ENCODE data around the gene PMS1. TPM values are rescaled to one million over a fixed set of nuclear protein-coding genes. Genes with fewer than 3 reads are reported as not detected.

Gene PMS1
- total and polyA plus RNA-seq, 12 donors: 8.0 to 32.7 (median 19.2) TPM

DNA sequence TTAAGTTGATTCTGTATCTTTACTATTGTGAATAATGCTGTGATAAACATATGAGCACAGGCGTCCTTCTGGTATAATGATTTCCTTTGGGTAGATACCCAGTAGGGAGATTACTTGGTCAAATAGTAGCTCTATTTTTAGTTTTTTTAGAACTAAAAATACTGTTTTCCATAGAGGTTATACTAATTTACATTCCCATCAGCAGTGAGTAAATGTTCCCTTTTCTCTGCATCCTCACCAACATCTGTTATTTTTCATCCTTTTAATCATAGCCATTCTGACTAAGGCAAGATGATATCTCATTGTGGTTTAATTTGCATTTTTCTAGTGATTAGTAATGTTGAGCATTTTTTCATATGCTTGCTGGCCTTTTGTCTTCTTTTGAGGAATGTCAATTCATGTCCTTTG lies 35.1 kb downstream of the PMS1 start:
- no peak overlapping the region for H3K4me3 ChIP-seq
- no peak overlapping the region for H3K27ac ChIP-seq
- TF ChIP-seq CTCF (IDR thresholded peaks at IDR 0.05) (no peak), POLR2A (IDR thresholded peaks at IDR 0.05) (no peak)
- intact Hi-C loops (cut with DNase I): no loop called here
- H3K27me3 ChIP-seq: no peaks in the 10 kb centered on the region
- no peaks in the 10 kb centered on the region for H3K9me3 ChIP-seq (replicated peaks in 1 of 3)
- no peak for DNase-seq
- H3K4me1 ChIP-seq (replicated peaks in 1 of 2): peaks cover 0 to 6% of the 10 kb centered on the region in 2 donors
- WGBS, 4 donors: 97% methylated on average over 1 of the region's 1 CpG
- H3K36me3 ChIP-seq (replicated peaks in 1 of 2): no peaks in the 10 kb centered on the region

- no peaks in the 10 kb centered on the region for H3K36me3 ChIP-seq (replicated peaks in 1 of 2)
- H3K27ac ChIP-seq: no peak overlapping the region
- H3K4me1 ChIP-seq (replicated peaks in 1 of 2): peaks cover 0 to 6% of the 10 kb centered on the region in 2 donors
- H3K27me3 ChIP-seq: no peaks in the 10 kb centered on the region
- no peak for DNase-seq
- H3K9me3 ChIP-seq (replicated peaks in 1 of 3): no peaks in the 10 kb centered on the region
- intact Hi-C loops (cut with DNase I): no loop called here
- 89 to 95% (median 93%) methylated on average over 20 to 33 of the region's 33 CpGs for WGBS, 4 donors
- no peak overlapping the region for H3K4me3 ChIP-seq
- TF ChIP-seq POLR2A (IDR thresholded peaks at IDR 0.05) (no peak), CTCF (IDR thresholded peaks at IDR 0.05) (no peak)
These were observed 37.9 kb downstream of the PMS1 start for GRCh38 chr2:189821953-189822748.

GRCh38 chr2:189824694-189825396 lies 40.6 kb downstream of the PMS1 start:
- no peaks in the 10 kb centered on the region for H3K27me3 ChIP-seq
- no peaks in the 10 kb centered on the region for H3K36me3 ChIP-seq (replicated peaks in 1 of 2)
- H3K4me3 ChIP-seq: no peak overlapping the region
- 89 to 95% (median 92%) methylated on average over 3 of the region's 3 CpGs for WGBS, 4 donors
- no peak for TF ChIP-seq POLR2A (IDR thresholded peaks at IDR 0.05)
- TF ChIP-seq CTCF (IDR thresholded peaks at IDR 0.05): no peak
- H3K9me3 ChIP-seq (replicated peaks in 1 of 3): no peaks in the 10 kb centered on the region
- no peak for DNase-seq
- H3K4me1 ChIP-seq (replicated peaks in 1 of 2): peaks cover 0 to 6% of the 10 kb centered on the region in 2 donors
- H3K27ac ChIP-seq: no peak overlapping the region
- intact Hi-C loops (cut with DNase I): no loop called here

- H3K4me1 ChIP-seq (replicated peaks in 1 of 2): peaks cover 0 to 6% of the 10 kb centered on the region in 2 donors
- no peak for TF ChIP-seq POLR2A (IDR thresholded peaks at IDR 0.05)
- no peak for TF ChIP-seq CTCF (IDR thresholded peaks at IDR 0.05)
- no peak for DNase-seq
- H3K36me3 ChIP-seq (replicated peaks in 1 of 2): no peaks in the 10 kb centered on the region
- 87 to 98% (median 93%) methylated on average over 5 of the region's 5 CpGs for WGBS, 4 donors
- no peak overlapping the region for H3K27ac ChIP-seq
- intact Hi-C loops (cut with DNase I): no loop called here
- no peaks in the 10 kb centered on the region for H3K27me3 ChIP-seq
- H3K4me3 ChIP-seq: no peak overlapping the region
- no peaks in the 10 kb centered on the region for H3K9me3 ChIP-seq (replicated peaks in 1 of 3)
These were observed 41.8 kb downstream of the PMS1 start for GRCh38 chr2:189826039-189826438.
